Measurements from ENCODE around the gene NPLOC4.

- TF ChIP-seq CTCF (IDR thresholded peaks at IDR 0.05), result no peak
- no peak for TF ChIP-seq POLR2A (IDR thresholded peaks at IDR 0.05)
- no peak for TF ChIP-seq POLR2AphosphoS5 (IDR thresholded peaks at IDR 0.05)
Observed at GRCh38 chr17:81532490-81533287, 104.2 kb downstream of the NPLOC4 start.

Measured in stomach (tissue), 4 donors.